ENCODE data around the gene RAX2.
A peak's percentile ranks its signal among the peaks of the same experiment; 100 is the strongest.

Gene RAX2

DNA sequence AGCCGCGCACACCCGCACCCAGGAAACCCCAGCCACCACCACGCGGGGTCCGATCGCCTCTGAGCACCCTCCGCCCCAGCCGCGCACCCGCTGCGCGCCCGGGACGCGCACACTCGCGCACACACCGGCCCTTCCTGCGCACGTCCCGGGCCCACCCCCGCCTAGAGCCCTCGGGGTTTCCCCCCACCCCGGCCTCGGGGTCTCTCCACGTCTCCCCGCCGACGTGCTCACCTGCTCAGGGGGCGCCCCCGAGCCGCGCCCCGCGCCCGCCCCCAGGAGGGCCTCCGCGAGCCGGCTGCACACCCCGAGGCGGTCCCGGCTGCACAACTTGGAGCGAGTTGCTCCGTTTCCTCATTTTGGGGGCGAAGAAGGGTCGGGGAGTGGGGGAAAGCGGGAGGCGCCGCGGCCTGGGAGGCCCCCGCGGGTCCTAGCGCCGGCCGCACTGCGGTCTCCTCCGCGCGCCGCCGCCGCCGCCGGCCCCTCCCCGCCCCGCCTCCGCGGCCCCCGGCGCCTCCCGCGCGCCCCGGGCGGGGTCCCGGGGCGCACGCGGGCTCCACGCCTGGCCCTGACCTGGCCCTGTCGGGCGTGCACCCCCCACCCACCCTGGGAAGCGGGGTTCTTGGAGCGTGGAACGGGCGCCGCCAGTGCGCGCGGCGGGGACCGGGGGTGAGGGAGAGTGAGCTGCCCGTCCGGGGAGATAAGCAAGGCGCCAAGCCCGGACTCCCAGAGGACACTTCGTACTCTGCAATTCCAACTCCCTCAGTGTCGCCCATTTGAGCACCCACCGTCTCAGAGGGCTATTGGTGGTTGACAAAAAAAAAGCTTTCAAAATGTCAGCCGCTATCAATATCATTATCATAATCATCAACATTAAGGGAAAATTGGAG is 14.2 kb upstream of the RAX2 start, which contains the start of gene MATK:
TSS of gene MATK (minus strand) at position 444 of the 887 bp plus-strand sequence. CDS start 1,246 bp downstream, outside the sequence.
- TF ChIP-seq, protein P1, sequence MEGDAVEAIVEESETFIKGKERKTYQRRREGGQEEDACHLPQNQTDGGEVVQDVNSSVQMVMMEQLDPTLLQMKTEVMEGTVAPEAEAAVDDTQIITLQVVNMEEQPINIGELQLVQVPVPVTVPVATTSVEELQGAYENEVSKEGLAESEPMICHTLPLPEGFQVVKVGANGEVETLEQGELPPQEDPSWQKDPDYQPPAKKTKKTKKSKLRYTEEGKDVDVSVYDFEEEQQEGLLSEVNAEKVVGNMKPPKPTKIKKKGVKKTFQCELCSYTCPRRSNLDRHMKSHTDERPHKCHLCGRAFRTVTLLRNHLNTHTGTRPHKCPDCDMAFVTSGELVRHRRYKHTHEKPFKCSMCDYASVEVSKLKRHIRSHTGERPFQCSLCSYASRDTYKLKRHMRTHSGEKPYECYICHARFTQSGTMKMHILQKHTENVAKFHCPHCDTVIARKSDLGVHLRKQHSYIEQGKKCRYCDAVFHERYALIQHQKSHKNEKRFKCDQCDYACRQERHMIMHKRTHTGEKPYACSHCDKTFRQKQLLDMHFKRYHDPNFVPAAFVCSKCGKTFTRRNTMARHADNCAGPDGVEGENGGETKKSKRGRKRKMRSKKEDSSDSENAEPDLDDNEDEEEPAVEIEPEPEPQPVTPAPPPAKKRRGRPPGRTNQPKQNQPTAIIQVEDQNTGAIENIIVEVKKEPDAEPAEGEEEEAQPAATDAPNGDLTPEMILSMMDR (IDR thresholded peaks at IDR 0.05; ENCODE audit: extremely low read depth, missing control alignments): no peak
- peak; percentile 71 for DNase-seq (ENCODE audit: low spot score)

DNA sequence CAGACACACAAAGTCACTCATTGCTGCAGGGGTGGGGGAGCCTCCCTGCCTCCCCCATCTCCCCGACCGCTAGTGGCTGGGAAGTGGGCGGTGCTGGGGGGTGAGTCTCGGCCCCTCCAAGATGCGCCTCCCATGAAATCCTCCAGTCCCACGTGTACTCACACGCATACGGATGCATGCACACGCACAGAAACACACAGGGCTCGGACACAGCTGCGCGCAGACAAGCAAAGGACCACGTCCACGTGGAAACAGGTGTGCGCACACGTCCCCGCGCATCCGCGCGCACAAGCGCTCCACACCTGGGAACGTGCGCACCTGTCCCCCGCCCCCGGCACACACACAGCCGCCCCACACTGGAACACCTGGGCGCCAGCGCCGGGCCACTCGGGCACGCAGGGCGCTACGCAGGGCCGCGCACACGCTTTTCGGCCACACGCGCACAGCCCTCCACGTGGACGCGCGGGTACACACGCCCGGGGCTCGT is 13.5 kb upstream of the RAX2 start:
- no peak for DNase-seq (ENCODE audit: low spot score)
- TF ChIP-seq, protein P1 (IDR thresholded peaks at IDR 0.05; ENCODE audit: extremely low read depth, missing control alignments): no peak

DNA sequence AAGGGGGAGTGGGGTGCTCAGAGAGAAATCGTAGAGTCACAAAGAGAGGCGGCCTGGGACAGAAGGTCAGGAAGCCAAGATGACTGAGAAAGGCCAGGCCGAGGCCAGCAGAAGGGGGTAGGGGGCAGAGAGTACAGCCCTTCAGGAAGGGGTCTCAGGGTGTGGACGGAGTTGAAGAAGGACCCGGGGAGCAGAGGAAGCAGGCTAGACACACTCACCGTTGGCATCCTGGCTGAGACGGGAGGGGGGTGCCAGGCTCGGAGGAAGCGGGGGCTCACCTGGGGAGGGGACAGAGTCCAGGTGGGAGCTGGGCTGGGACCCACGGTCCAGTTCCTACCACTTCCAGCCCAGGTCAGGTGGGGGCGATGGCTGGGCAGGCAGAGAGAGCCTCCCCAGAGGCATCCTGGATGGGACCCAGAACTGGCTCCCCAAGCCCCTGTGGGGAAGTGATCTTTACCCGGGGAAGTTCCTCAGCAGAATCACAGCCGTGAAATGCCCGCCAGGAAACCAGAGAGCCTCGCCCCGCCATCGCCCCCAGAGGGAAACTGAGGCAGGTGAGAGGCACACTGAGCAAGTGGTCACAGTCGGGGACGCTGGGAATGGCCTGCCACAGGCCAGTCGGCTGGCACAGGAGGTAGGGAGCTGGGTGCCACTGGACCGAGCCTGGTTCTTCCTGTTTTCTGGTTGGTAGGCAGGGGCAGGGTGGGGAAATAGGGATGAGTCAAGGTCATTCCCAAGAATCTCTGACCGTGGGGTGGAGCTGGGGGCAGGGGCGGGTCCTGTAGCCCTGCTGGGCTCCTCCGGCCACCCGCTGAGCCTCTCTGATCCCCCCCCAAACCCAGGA is 12.8 kb upstream of the RAX2 start:
- DNase-seq (ENCODE audit: low spot score): no peak
- TF ChIP-seq, protein P1 (IDR thresholded peaks at IDR 0.05; ENCODE audit: extremely low read depth, missing control alignments): no peak

DNA sequence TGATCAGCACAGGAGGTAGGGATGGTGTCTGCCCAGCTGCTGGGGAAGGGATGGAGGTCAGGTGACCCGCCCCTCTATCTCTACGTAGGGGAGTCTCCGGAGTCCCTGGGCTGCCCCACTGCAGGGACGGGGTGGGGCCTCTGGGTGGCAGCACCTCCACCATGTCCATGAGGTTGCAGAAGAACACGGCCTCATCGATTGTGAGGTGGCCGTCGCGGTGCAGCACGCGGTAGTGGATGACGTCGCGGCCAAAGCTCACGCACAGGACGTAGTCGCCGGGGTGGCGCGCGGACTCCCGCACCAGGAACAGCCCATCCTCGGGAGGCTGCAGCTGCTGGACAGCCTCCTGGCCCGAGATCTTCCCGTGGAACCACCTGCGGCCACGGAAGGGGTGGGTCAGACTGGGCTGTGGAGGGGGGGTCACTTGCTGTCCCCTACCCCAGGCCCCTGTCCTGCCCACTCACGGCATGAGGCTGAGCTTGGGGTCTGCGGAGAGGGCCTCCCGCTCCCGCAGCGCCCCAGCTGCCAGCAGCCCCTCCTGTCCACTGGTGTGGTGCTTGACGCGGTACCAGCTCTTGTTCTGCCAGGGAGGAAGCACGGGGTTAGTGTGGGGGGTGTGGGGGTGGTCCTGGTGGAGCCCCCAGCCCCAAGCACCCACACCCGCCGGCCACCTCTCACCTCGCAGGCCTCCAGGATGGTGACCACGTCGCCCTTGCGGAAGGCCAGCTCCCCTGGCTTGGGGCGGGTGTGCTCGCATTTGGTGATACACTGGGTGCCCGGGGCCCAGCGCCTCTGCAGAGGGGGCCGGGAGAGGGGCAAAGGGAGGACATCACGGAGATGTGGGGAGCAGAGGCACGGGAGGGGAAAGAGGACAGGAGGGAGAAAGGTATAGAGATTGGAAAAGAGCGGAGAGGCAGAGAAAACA is 11.9 kb upstream of the RAX2 start:
- TF ChIP-seq, protein P1 (IDR thresholded peaks at IDR 0.05; ENCODE audit: extremely low read depth, missing control alignments): no peak
- DNase-seq (ENCODE audit: low spot score): no peak

DNA sequence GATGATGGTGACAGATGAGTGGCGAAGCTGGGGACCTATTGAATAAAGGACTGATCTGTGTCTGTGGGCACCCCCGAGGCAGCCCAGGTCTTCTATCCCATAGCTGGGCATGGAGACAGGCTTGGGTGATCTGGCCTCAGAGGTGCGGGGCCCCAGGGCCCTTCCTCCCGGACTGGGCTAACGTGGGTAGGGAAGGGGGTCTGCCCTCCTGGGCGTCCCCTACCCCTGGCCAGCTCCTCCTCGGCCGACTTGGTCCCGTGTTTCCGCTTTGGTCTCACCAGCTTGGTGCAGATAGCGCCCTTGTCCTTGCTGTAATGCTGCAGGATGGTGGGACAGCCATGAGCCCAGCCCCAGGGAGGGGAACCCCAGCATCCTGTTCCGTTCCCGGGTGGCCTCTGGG is 10.9 kb upstream of the RAX2 start:
- no peak for DNase-seq (ENCODE audit: low spot score)
- TF ChIP-seq, protein P1 (IDR thresholded peaks at IDR 0.05; ENCODE audit: extremely low read depth, missing control alignments): no peak

DNA sequence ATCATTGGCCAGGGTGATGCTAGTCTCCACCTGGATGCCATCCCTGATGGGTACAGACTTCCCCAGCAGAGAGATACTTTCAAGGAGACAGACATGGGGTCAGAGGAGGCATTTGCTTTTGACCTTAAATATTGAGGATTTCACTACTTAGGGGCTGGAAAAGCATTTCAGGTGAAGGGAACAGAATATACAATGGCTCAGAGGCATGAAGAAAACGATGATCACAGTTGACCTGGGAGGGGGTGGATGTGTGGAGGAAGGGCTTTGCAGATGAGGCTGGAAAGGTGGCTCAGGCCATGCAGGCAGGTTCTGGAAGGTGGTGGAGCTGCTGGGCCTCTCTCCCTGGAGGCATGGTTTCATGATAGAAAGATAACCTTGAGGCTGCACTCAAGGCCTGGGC is 10.3 kb upstream of the RAX2 start:
- DNase-seq (ENCODE audit: low spot score): no peak
- TF ChIP-seq, protein P1 (IDR thresholded peaks at IDR 0.05; ENCODE audit: extremely low read depth, missing control alignments): no peak

Data from GM20000 (cell line).